Spleen (tissue), 7 donors: Measurements from ENCODE around the gene TMEM14A.

Source experiments
- POLR2A ChIP-seq, 3 donors: fragments of 450-650 bp; IDR thresholded peaks; one replicate each; pipeline ENCODE4 v1.5.1; 2017; ENCODE audit warnings: antibody characterized with exemption in 3 of 3, mild to moderate bottlenecking in 1 of 3
- POLR2AphosphoS5 ChIP-seq, 3 donors: sonication (generic); formaldehyde crosslinking; IDR thresholded peaks; one replicate each; pipeline ENCODE4 v1.5.1; 2017; ENCODE audit warnings: antibody characterized with exemption in 3 of 3
- TF ChIP-seq, protein P1 (sequence below), 11 experiments: fragments of 200-600 bp in 7 of 11; fragments of 450-650 bp in 4 of 11; sonication (generic) in 4 of 11; IDR thresholded peaks in 8 of 11; conservative IDR thresholded peaks in 3 of 11; 1 replicate in 7 of 11; 2 replicates in 4 of 11; pipeline versions ENCODE4 v1.4.0 to v1.8.0; 2016 to 2021; ENCODE audit warnings: antibody characterized with exemption in 11 of 11, inconsistent platforms in 4 of 11, mild to moderate bottlenecking in 1 of 11
- donor health status: DM: no; HTN: no; CAD: no; lungs with moderate emphysema.
- donor health status: DM: no; HTN: no; CAD: no.
- donor health status: DM: no; HTN: no; CAD: no.

DNA sequence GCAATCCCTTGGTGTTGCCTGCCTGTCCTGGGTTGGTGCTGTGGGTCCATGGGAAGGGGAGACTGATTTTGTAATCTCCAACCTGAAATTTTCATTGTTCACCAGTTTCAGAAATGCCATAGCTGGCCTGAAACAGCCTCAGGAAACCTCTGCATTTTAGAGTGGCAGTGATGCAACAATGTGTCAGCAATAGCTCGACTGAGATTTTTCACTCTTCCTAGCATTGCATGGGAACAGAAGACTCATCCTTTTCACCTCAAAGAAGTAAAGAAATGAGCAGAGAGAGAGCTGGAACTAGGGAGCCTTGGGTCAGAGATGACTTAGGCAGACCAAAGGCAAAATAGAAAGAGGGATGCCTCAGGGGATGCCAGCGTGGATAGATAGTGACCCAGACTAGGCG lies 23.7 kb upstream of the TMEM14A start:
- TF ChIP-seq, protein P1, sequence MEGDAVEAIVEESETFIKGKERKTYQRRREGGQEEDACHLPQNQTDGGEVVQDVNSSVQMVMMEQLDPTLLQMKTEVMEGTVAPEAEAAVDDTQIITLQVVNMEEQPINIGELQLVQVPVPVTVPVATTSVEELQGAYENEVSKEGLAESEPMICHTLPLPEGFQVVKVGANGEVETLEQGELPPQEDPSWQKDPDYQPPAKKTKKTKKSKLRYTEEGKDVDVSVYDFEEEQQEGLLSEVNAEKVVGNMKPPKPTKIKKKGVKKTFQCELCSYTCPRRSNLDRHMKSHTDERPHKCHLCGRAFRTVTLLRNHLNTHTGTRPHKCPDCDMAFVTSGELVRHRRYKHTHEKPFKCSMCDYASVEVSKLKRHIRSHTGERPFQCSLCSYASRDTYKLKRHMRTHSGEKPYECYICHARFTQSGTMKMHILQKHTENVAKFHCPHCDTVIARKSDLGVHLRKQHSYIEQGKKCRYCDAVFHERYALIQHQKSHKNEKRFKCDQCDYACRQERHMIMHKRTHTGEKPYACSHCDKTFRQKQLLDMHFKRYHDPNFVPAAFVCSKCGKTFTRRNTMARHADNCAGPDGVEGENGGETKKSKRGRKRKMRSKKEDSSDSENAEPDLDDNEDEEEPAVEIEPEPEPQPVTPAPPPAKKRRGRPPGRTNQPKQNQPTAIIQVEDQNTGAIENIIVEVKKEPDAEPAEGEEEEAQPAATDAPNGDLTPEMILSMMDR (IDR thresholded peaks at IDR 0.05 in 8 of 11, conservative IDR thresholded peaks at IDR 0.05 in 3 of 11) = no peak
- TF ChIP-seq POLR2A (IDR thresholded peaks at IDR 0.05) (no peak), POLR2AphosphoS5 (IDR thresholded peaks at IDR 0.05) (no peak)
